SK-N-SH (cell line): ENCODE data around the gene SPATA24. TPM values are rescaled to one million over a fixed set of nuclear protein-coding genes. Genes with fewer than 3 reads are reported as not detected.

Experiments
- CTCF ChIA-PET: fragments of 300-600, 350-600 bp; formaldehyde crosslinking; extraction: SDS; loops from one replicate; lab custom pipeline; 2021; lab: Yijun Ruan, JAX
- POLR2A ChIA-PET: fragments of 350-600 bp; sonication (Branson Sonifier 250); formaldehyde crosslinking; extraction: SDS; loops from one replicate; lab custom pipeline; 2020; ENCODE audit warnings: antibody characterized with exemption, inconsistent platforms; lab: Yijun Ruan, JAX
- DNase-seq: peaks from one replicate; pipeline ENCODE4 v3.0.0; 2012
- H2AFZ ChIP-seq: fragments of 200-600 bp; sonication (generic); 2 replicates; pipeline ENCODE4 v1.8.1; 2016; ENCODE audit warnings: antibody characterized with exemption, mild to moderate bottlenecking, low read depth
- H3F3A ChIP-seq: fragments of 200-600 bp; sonication (generic); replicated peaks from 2 replicates; pipeline ENCODE3; 2016; ENCODE audit warnings: antibody characterized with exemption, mild to moderate bottlenecking; ENCODE audit not compliant: insufficient read depth
- H3K27ac ChIP-seq, 2 experiments: fragments of 200-500 bp in 1 of 2; fragments of 200-600 bp in 1 of 2; sonication (Bioruptor generic) in 1 of 2; sonication (generic), shearing (Covaris generic) in 1 of 2; 2 replicates each; pipeline versions ENCODE4 v1.5.1 to v1.6.1; 2014 to 2016; ENCODE audit warnings: low read depth in 2 of 2, inconsistent platforms in 1 of 2, low read length in 1 of 2, mild to moderate bottlenecking in 1 of 2, mixed read lengths in 1 of 2
- H3K27me3 ChIP-seq: fragments of 200-600 bp; sonication (generic), shearing (Covaris generic); 2 replicates; pipeline ENCODE4 v1.6.1; 2016; ENCODE audit warnings: mixed run types; ENCODE audit not compliant: insufficient read depth
- H3K36me3 ChIP-seq, 2 experiments: fragments of 200-500 bp in 1 of 2; fragments of 200-600 bp in 1 of 2; sonication (Bioruptor generic) in 1 of 2; sonication (generic) in 1 of 2; replicated peaks in 1 of 2; 2 replicates each; pipeline versions ENCODE3 to v1.5.1; 2014 to 2016; ENCODE audit warnings: low read length in 1 of 2, mild to moderate bottlenecking in 1 of 2; ENCODE audit not compliant: insufficient read depth in 2 of 2, control insufficient read depth in 1 of 2
- H3K4me1 ChIP-seq, 2 experiments: fragments of 200-500 bp in 1 of 2; fragments of 200-600 bp in 1 of 2; sonication (Bioruptor generic) in 1 of 2; sonication (generic), shearing (Covaris generic) in 1 of 2; 2 replicates each; pipeline versions ENCODE4 v1.5.1 to v1.6.1; 2014 to 2016; ENCODE audit warnings: low read depth in 1 of 2, low read length in 1 of 2, mixed run types in 1 of 2; ENCODE audit not compliant: insufficient read depth in 2 of 2, control insufficient read depth in 1 of 2
- H3K4me2 ChIP-seq: fragments of 200-600 bp; sonication (generic), shearing (Covaris generic); 2 replicates; pipeline ENCODE4 v1.6.1; 2017; ENCODE audit warnings: mixed run types
- H3K4me3 ChIP-seq, 2 experiments: fragments of 200-500 bp in 1 of 2; fragments of 200-600 bp in 1 of 2; sonication (Bioruptor generic) in 1 of 2; sonication (generic), shearing (Covaris generic) in 1 of 2; 2 replicates each; pipeline versions ENCODE4 v1.5.1 to v1.8.1; 2014 to 2016; ENCODE audit warnings: low read depth in 2 of 2, inconsistent platforms in 1 of 2, low read length in 1 of 2, mild to moderate bottlenecking in 1 of 2, mixed read lengths in 1 of 2, moderate library complexity in 1 of 2
- H3K79me2 ChIP-seq: fragments of 200-600 bp; sonication (generic); 2 replicates; pipeline ENCODE4 v1.8.1; 2017; ENCODE audit warnings: mild to moderate bottlenecking; ENCODE audit not compliant: insufficient read depth
- H3K9ac ChIP-seq: fragments of 200-600 bp; sonication (generic); 2 replicates; pipeline ENCODE4 v1.6.1; 2017; ENCODE audit warnings: mixed run types
- H3K9me2 ChIP-seq: fragments of 200-600 bp; sonication (generic); 2 replicates; pipeline ENCODE4 v1.6.1; 2017; ENCODE audit warnings: mixed run types
- H3K9me3 ChIP-seq: fragments of 200-600 bp; sonication (generic); 2 replicates; pipeline ENCODE4 v1.6.1; 2017; ENCODE audit warnings: mixed run types, mild to moderate bottlenecking, moderate library complexity
- H4K20me1 ChIP-seq: fragments of 200-600 bp; sonication (generic); 2 replicates; pipeline ENCODE4 v1.6.1; 2017; ENCODE audit warnings: mild to moderate bottlenecking, mixed run types; ENCODE audit not compliant: insufficient read depth
- CTCF ChIP-seq: fragments of 200-600 bp; sonication (generic); IDR thresholded peaks from 2 replicates; pipeline ENCODE4 v1.6.1; 2017; ENCODE audit warnings: antibody characterized with exemption, mild to moderate bottlenecking, moderate library complexity
- EP300 ChIP-seq, 2 experiments: IDR thresholded peaks; 2 replicates each; pipeline versions ENCODE4 v1.4.0 to v1.6.1; 2012; ENCODE audit warnings: borderline replicate concordance in 1 of 2, low read depth in 1 of 2, low read length in 1 of 2
- GATA2 ChIP-seq: sonication (generic); formaldehyde crosslinking; IDR thresholded peaks from 2 replicates; pipeline ENCODE4 v1.5.0; 2020; ENCODE audit warnings: mild to moderate bottlenecking, missing genetic modification reagents
- IRF3 ChIP-seq: fragments of 150-350 bp; IDR thresholded peaks from 2 replicates; pipeline ENCODE4 v1.6.1; 2016; ENCODE audit warnings: mild to moderate bottlenecking, low read depth, low read length
- JUND ChIP-seq: IDR thresholded peaks from 2 replicates; pipeline ENCODE4 v1.4.0; 2012
- MAX ChIP-seq: IDR thresholded peaks from 2 replicates; pipeline ENCODE4 v1.4.0; 2012; ENCODE audit warnings: low read depth
- NFIC ChIP-seq: IDR thresholded peaks from 2 replicates; pipeline ENCODE4 v1.4.0; 2012; ENCODE audit warnings: borderline replicate concordance
- POLR2AphosphoS5 ChIP-seq: IDR thresholded peaks from 2 replicates; pipeline ENCODE4 v1.6.1; 2012; ENCODE audit warnings: low read depth, low read length
- USF1 ChIP-seq: IDR thresholded peaks from 2 replicates; pipeline ENCODE4 v1.4.0; 2012; ENCODE audit warnings: low read depth, borderline replicate concordance
- WGBS: methylation state at CpG from one replicate; pipeline ENCODE4 v1.1.6; 2017; ENCODE audit warnings: low lambda C conversion rate; 5-methylcytosine and 5-hydroxymethylcytosine counted together
- polyA plus RNA-seq, 3 experiments: library from polyadenylated mRNA; depleted of rRNA; stranded (reverse); fragments of >200 nt; gene quantifications; 2 replicates each; pipeline ENCODE4 v1.2.3, GENCODE V29; 2012

SPATA24 gene
- polyA plus RNA-seq, 1 of the 3 experiments (the other 2 are of a cell fraction), result 7.6 TPM

GRCh38 chr5:139394123-139394653 is 9.7 kb downstream of the SPATA24 start:
- WGBS, result 17% methylated on average over 9 of the region's 62 CpGs
- CTCF ChIA-PET, result interaction anchor here (0.8 to 6.3 kb wide), 9 partner anchors 8 to 122 kb away, joined by 3 to 29 read pairs (median 3); partner anchors contain the start of genes MATR3 and SPATA24

More at GRCh38 chr5:139394123-139394653, 9.7 kb downstream of the SPATA24 start:
- TF ChIP-seq IRF3 (no peak), USF1 (no peak), MAX (0 out of 2 replicates have a peak, but pooled peaks have one; percentile 19), NFIC (no peak), EP300 (IDR thresholded peaks at IDR 0.05; ENCODE audit: borderline replicate concordance in 1 of 2, low read depth in 1 of 2, low read length in 1 of 2) (no peak), JUND (no peak), POLR2AphosphoS5 (no peak), CTCF (peak; percentile 46), GATA2 (no peak)
- Histone ChIP-seq H2AFZ (no peak overlapping the region), H3K27ac (no peak overlapping the region), H3K36me3 (no peaks in the 10 kb centered on the region), H3K79me2 (no peaks in the 10 kb centered on the region), H3K9me3 (no peaks in the 10 kb centered on the region), H3K4me2 (peak overlapping the region; percentile 37; the same call in 1 of the 2 replicates), H3K9ac (no peak overlapping the region), H3K4me1 (peaks cover 0 to 3% of the 10 kb centered on the region in 2 experiments; a peak in 1 of 4 replicates), H3K27me3 (peaks cover 12% of the 10 kb centered on the region; the same call in 1 of the 2 replicates), H3F3A (no peaks in the 10 kb centered on the region), H4K20me1 (no peaks in the 10 kb centered on the region), H3K9me2 (no peaks in the 10 kb centered on the region), H3K4me3 (peak overlapping the region in 1 of 2 experiments; percentile 23; a peak in 2 of 4 replicates)
- DNase-seq, result peak; percentile 83
- POLR2A ChIA-PET, result interaction anchor here (1.2 kb wide), 1 partner anchor 10 kb away, joined by 3 read pairs; the partner anchor contains the start of gene SPATA24
